ENCODE results near the gene CAPN14.

The CAPN14 gene

GRCh38 chr2:31226266-31226665 lies 9.0 kb upstream of the CAPN14 start:
- no peak for DNase-seq (ENCODE audit: low read depth in 2 of 2)

GRCh38 chr2:31223749-31224148 lies 6.4 kb upstream of the CAPN14 start:
- DNase-seq (ENCODE audit: low read depth in 2 of 2) = no peak

GRCh38 chr2:31223026-31223425 lies 5.7 kb upstream of the CAPN14 start:
- no peak for DNase-seq (ENCODE audit: low read depth in 2 of 2)

GRCh38 chr2:31222071-31222470 lies 4.8 kb upstream of the CAPN14 start:
- DNase-seq (ENCODE audit: low read depth in 2 of 2) = no peak

GRCh38 chr2:31221544-31221943 lies 4.2 kb upstream of the CAPN14 start:
- DNase-seq (ENCODE audit: low read depth in 2 of 2) = no peak

- no peak for DNase-seq (ENCODE audit: low read depth in 2 of 2)
Observed at GRCh38 chr2:31219131-31219969, 2.0 kb upstream of the CAPN14 start.

- no peak for DNase-seq (ENCODE audit: low read depth in 2 of 2)
Observed at GRCh38 chr2:31216734-31217133, 581 bp downstream of the CAPN14 start.

GRCh38 chr2:31214444-31214915 lies 2.8 kb downstream of the CAPN14 start:
- DNase-seq (ENCODE audit: low read depth in 2 of 2) = no peak

GRCh38 chr2:31213601-31214443 lies 3.5 kb downstream of the CAPN14 start:
- no peak for DNase-seq (ENCODE audit: low read depth in 2 of 2)

GRCh38 chr2:31212659-31213600 lies 4.4 kb downstream of the CAPN14 start:
- DNase-seq (ENCODE audit: low read depth in 2 of 2) = no peak

- DNase-seq (ENCODE audit: low read depth in 2 of 2) = no peak
Observed at GRCh38 chr2:31208240-31208639, 9.1 kb downstream of the CAPN14 start.

- no peak for DNase-seq (ENCODE audit: low read depth in 2 of 2)
Observed at GRCh38 chr2:31207790-31208189, 9.5 kb downstream of the CAPN14 start.

GRCh38 chr2:31205613-31206012 lies 11.7 kb downstream of the CAPN14 start:
- DNase-seq (ENCODE audit: low read depth in 2 of 2) = no peak

GRCh38 chr2:31205186-31205585 lies 12.1 kb downstream of the CAPN14 start:
- DNase-seq (ENCODE audit: low read depth in 2 of 2) = no peak

- DNase-seq (ENCODE audit: low read depth in 2 of 2) = no peak
Observed at GRCh38 chr2:31204783-31205182, 12.5 kb downstream of the CAPN14 start.

GRCh38 chr2:31203916-31204315 lies 13.4 kb downstream of the CAPN14 start:
- DNase-seq (ENCODE audit: low read depth in 2 of 2) = no peak

- DNase-seq (ENCODE audit: low read depth in 2 of 2) = no peak
Observed at GRCh38 chr2:31202833-31203232, 14.5 kb downstream of the CAPN14 start.

GRCh38 chr2:31202041-31202440 lies 15.3 kb downstream of the CAPN14 start:
- no peak for DNase-seq (ENCODE audit: low read depth in 2 of 2)

- no peak for DNase-seq (ENCODE audit: low read depth in 2 of 2)
Observed at GRCh38 chr2:31200972-31201371, 16.3 kb downstream of the CAPN14 start.

GRCh38 chr2:31199206-31199605 lies 18.1 kb downstream of the CAPN14 start:
- no peak for DNase-seq (ENCODE audit: low read depth in 2 of 2)

- DNase-seq (ENCODE audit: low read depth in 2 of 2) = no peak
Observed at GRCh38 chr2:31197669-31198068, 19.6 kb downstream of the CAPN14 start.

- DNase-seq (ENCODE audit: low read depth in 2 of 2) = no peak
Observed at GRCh38 chr2:31197166-31197565, 20.1 kb downstream of the CAPN14 start.

All from stimulated activated CD8-positive, alpha-beta memory T cell treated with anti-CD3 and anti-CD28 coated beads, Interleukin-2, amount 100 ng/mL, for 1 hour (primary cell).